Ishikawa (cell line): ENCODE results near the gene SOX21.

ENCODE experiments used
- CEBPB ChIP-seq: IDR thresholded peaks from 2 replicates; pipeline ENCODE4 v1.6.1; 2012
- EGR1 ChIP-seq: IDR thresholded peaks from 2 replicates; pipeline ENCODE4 v1.6.1; 2012
- EP300 ChIP-seq: IDR thresholded peaks from 2 replicates; pipeline ENCODE4 v1.6.1; 2012; ENCODE audit warnings: borderline replicate concordance
- FOXM1 ChIP-seq: IDR thresholded peaks from 2 replicates; pipeline ENCODE4 v1.6.1; 2012; ENCODE audit warnings: low read depth, borderline replicate concordance
- NFIC ChIP-seq: IDR thresholded peaks from 2 replicates; pipeline ENCODE4 v1.6.1; 2012
- RAD21 ChIP-seq: IDR thresholded peaks from 2 replicates; pipeline ENCODE4 v1.6.1; 2012; ENCODE audit warnings: low read depth
- TAF1 ChIP-seq: IDR thresholded peaks from 2 replicates; pipeline ENCODE4 v1.6.1; 2012; ENCODE audit warnings: low read depth, mild to moderate bottlenecking
- TCF12 ChIP-seq: IDR thresholded peaks from 2 replicates; pipeline ENCODE4 v1.6.1; 2012; ENCODE audit warnings: low read depth
- TEAD4 ChIP-seq: IDR thresholded peaks from 2 replicates; pipeline ENCODE4 v1.6.1; 2012
- YY1 ChIP-seq: IDR thresholded peaks from 2 replicates; pipeline ENCODE4 v1.6.1; 2012; ENCODE audit warnings: low read depth
- ZBTB7A ChIP-seq: IDR thresholded peaks from 2 replicates; pipeline ENCODE4 v1.6.1; 2012; ENCODE audit warnings: low read depth
- TF ChIP-seq, protein P1 (sequence below): IDR thresholded peaks from 2 replicates; pipeline ENCODE4 v1.6.1; 2012
- TF ChIP-seq, protein P2 (sequence below): IDR thresholded peaks from 2 replicates; pipeline ENCODE4 v1.6.1; 2012; ENCODE audit warnings: low read depth, mild to moderate bottlenecking

GRCh38 chr13:94702181-94703041 lies 9.9 kb downstream of the SOX21 start:
- no peak for TF ChIP-seq RAD21
- TF ChIP-seq EP300: no peak
- TF ChIP-seq FOXM1: no peak
- no peak for TF ChIP-seq TAF1
- TF ChIP-seq NFIC: no peak
- TF ChIP-seq, protein P1, sequence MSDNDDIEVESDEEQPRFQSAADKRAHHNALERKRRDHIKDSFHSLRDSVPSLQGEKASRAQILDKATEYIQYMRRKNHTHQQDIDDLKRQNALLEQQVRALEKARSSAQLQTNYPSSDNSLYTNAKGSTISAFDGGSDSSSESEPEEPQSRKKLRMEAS: no peak
- no peak for TF ChIP-seq CEBPB
- TF ChIP-seq, protein P2, sequence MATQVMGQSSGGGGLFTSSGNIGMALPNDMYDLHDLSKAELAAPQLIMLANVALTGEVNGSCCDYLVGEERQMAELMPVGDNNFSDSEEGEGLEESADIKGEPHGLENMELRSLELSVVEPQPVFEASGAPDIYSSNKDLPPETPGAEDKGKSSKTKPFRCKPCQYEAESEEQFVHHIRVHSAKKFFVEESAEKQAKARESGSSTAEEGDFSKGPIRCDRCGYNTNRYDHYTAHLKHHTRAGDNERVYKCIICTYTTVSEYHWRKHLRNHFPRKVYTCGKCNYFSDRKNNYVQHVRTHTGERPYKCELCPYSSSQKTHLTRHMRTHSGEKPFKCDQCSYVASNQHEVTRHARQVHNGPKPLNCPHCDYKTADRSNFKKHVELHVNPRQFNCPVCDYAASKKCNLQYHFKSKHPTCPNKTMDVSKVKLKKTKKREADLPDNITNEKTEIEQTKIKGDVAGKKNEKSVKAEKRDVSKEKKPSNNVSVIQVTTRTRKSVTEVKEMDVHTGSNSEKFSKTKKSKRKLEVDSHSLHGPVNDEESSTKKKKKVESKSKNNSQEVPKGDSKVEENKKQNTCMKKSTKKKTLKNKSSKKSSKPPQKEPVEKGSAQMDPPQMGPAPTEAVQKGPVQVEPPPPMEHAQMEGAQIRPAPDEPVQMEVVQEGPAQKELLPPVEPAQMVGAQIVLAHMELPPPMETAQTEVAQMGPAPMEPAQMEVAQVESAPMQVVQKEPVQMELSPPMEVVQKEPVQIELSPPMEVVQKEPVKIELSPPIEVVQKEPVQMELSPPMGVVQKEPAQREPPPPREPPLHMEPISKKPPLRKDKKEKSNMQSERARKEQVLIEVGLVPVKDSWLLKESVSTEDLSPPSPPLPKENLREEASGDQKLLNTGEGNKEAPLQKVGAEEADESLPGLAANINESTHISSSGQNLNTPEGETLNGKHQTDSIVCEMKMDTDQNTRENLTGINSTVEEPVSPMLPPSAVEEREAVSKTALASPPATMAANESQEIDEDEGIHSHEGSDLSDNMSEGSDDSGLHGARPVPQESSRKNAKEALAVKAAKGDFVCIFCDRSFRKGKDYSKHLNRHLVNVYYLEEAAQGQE: no peak
- TF ChIP-seq TEAD4: no peak
- no peak for TF ChIP-seq YY1
- no peak for TF ChIP-seq TCF12
- no peak for TF ChIP-seq EGR1
- no peak for TF ChIP-seq ZBTB7A
